ENCODE data around the gene ARL5C.
"Not testable (repeated sequence)": the region's sequence is repeated elsewhere in the genome, so short reads cannot be mapped to it uniquely, and the experiment has no call there.

Gene ARL5C

DNA sequence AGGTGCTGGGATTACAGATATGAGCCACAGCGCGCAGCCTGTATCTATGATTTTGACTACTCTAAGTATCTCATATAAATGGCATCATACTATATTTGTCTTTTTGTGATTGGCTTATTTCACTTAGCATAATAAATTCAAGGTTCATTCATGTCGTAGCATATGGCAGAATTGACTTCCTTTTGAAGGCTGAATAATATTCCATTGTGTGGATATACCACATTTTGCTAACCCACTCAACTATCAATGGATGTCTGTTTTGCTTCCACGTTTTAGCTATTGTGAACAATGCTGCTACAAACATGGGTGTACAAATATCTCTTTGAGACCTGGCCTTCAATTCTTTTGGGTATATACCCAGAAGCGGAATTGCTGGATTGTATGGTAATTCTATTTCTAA, 24.7 kb downstream of the ARL5C start:
- DNase-seq (ENCODE audit: low spot score): no peak

GRCh38 chr17:39139561-39139960, 26.4 kb downstream of the ARL5C start:
- DNase-seq (ENCODE audit: low spot score): no peak

DNA sequence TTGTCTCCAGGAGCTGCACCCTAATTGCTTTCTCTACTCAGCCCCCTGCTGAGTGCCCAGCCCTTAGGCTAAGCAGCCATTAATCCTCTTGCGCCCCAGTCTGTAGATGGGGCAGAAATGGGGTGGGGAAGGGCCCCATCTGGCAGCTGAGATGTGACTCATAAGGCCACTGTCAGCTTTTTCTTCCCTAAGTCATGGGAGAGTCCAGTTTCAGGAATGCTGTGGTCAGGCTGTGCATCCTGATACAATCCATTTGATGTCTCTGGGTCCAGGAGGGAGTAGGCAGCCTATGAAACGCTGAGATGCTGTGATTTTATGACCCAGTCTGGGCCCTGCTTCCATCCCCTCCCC, 26.8 kb downstream of the ARL5C start:
- DNase-seq (ENCODE audit: low spot score): no peak

- DNase-seq (ENCODE audit: low spot score): no peak
Observed at GRCh38 chr17:39138431-39139160, 27.4 kb downstream of the ARL5C start.

DNA sequence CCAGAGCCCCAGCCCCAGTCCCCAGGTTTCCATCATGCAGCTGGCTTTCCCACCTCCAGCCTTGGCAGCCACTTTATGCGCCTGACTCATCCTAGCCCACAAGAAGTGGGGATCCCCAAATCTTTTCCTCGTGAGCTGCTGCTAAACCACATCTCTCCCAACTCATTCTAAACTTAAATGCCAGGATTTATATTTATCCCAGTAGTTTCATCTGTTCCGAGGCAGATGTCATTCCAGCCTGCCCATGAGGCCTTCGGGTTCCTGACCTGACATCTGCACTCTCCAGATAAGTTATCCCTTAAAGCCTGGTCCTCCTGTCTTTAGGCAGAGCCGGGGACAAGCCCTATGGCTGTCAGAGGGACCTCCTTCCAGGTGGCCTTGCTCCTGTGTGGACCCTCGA, 31.1 kb downstream of the ARL5C start:
- no peak for DNase-seq (ENCODE audit: low spot score)

- no peak for DNase-seq (ENCODE audit: low spot score)
Observed at GRCh38 chr17:39132192-39132610, 33.8 kb downstream of the ARL5C start.

- no peak for DNase-seq (ENCODE audit: low spot score)
Observed at GRCh38 chr17:39131616-39132015, 34.3 kb downstream of the ARL5C start.

DNA sequence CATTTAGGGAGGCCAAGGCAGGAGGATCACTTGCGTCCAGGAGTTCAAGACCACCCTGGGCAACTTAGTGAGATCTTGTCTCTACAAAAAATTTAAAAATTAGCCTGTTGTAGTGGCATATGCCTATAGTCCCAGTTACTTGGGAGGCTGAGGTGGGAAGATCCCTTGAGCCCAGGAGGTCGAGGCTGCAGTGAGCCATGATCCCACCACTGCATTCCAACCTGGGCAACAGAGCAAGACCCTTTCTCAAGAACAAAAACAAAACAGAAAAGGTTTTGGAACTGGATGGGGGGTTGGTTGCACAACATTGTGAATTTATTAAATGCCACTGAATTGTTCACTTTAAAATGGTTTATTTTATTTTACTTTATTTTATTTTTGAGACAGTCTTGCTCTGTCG, 35.8 kb downstream of the ARL5C start:
- no peak for DNase-seq (ENCODE audit: low spot score)

GRCh38 chr17:39129544-39129943, 36.4 kb downstream of the ARL5C start:
- DNase-seq (ENCODE audit: low spot score): not testable (repeated sequence)

DNA sequence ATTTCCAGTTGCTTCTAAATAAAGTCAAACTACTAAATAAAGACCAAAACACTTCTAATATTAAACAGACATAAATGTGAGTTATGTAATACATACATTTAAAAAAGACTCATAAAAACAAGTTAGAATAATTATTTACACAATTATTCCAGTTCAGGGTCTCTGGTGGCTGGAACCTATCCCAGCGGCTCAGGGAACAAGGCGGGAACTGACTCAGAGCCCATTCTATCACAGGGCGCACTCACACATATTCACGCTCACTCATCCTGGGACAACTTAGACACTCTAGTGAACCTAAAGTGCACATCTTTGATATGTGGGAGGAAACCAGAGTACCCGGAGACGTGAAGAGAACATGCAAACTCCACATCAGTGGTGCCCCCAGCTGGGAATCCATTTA, 39.5 kb downstream of the ARL5C start:
- DNase-seq (ENCODE audit: low spot score): no peak

- no peak for DNase-seq (ENCODE audit: low spot score)
Observed at GRCh38 chr17:39125143-39125875, 40.7 kb downstream of the ARL5C start.

DNA sequence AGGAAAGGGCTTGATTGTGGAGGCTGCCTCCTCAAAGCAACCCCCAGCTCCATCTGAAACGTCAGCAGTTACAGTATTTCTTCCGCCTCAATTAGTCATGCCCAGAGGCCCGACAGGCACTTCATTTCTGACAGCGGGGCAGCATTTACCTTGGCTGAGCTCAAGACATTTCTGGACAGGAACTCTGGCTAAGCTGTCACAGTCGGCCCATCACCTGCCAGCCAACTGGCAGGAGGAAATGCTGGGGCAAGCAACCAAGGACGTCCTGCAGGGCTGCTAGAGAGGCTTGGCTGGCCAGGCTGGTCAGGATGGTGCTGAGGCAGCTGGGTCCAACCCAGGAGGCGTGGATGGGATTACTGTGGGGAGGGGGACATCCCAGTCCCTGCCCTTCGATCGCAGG, 42.3 kb downstream of the ARL5C start:
- DNase-seq (ENCODE audit: low spot score): no peak

DNA sequence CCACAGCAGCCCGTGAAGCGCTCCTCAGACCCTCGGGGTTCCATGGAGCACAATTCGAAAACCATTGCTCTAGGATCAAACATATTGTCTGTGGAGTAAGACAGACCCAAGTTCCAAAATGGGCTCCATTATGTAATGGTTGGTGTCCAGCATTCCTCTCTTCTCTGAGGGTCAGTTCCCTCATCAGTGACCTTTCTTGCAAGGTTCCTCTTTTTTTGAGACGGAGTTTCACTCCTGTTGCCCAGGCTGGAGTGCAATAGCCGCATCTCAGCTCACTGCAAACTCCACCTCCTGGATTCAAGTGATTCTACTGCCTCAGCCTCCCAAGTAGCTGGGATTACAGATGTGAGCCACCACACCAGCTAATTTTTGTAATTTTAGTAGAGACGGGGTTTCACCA, 43.0 kb downstream of the ARL5C start:
- DNase-seq (ENCODE audit: low spot score): no peak

GRCh38 chr17:39121919-39122318, 44.0 kb downstream of the ARL5C start:
- not testable (repeated sequence) for DNase-seq (ENCODE audit: low spot score)

DNA sequence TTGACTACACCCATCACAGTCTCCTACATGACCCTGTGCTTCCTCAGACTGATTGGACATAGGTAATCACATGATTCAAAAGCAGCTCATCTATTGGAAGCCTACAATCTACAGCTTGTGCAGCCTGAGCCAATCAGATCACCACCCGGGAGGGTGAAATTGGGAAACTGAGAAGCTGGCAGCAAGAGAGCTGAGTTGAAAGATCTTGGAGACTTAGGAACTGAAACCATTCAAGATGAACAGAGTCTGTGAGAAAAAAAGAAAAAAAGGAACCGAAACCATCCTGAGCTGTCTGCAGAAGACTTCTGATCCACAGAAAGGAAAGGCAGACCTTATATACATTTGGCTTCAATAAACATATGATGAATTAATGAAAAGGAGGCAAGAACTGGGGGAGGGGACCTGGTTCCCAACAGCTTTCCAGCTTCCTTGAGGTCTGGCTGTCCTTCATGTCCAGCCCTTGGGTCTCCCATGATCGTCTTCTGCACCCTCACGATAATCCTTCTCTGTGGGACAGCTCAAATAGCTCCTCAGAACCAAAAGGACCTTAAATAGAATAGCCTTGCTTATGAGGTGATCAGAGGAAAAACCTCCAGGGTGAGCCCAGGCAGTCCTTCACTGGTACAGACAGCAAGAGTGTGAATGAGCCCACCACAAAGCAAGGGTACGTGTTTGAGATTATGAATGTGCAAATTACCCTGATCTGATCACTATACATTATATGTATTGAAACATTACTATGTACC, 47.1 kb downstream of the ARL5C start:
- no peak for DNase-seq (ENCODE audit: low spot score)

DNA sequence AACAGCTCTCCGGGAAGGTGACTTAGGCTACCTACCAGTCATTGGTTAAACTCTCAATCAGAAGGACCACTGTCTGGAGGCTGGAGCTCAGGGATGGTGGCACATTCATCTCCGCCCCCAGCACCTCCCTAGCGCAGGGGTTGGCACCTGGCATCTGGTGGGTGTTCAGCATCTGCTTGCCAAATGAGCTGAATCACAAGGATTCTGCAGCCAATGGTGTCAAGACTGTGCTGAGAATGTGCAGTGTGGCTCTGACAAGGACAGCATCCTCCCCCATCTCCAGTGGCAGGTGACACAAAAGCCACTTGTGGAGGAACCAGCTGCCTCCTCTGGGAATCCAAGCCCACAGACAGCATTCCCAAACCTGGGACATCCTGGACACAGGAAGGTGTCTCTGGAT, 49.7 kb downstream of the ARL5C start:
- no peak for DNase-seq (ENCODE audit: low spot score)

DNA sequence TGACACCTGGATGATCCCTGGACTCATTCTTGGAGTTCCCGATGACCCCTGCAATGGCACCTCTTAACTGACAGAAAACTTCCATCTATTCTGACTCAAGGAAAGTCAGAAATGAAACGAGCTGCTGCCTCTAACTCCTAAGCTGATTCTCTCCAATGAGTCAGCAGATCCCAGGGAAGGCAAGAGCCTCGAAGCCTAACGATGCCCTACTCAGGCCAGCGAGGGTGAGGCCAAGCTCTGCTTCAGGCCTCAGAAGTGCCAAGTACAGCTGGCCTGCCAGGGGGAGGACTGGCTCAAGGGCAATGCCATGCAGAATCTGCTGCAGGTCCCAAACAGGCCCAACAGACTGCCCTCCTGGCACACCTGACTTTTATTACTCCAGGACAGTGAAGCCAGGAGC, 50.8 kb downstream of the ARL5C start:
- no peak for DNase-seq (ENCODE audit: low spot score)

- DNase-seq (ENCODE audit: low spot score): no peak
Observed at GRCh38 chr17:39114723-39115122, 51.2 kb downstream of the ARL5C start.

DNA sequence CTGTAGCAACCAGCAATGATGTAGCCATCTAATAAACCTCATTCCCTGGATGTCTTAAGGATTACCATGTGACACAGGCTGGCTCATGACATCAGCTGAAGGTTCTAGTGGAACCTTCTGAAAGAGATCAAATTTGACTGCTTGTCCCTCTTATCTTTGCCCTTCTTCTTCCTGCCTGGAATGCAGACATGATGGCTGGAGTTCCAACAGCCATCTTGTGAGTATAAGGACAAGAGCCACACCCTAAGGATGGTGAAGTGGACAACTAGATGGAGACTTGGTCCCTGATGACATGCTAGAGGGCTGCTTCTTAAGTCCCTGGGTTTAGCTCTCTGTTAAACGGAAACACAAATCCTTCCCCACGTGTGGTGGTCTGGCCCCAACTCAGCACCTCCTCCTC, 52.1 kb downstream of the ARL5C start:
- no peak for DNase-seq (ENCODE audit: low spot score)

DNA sequence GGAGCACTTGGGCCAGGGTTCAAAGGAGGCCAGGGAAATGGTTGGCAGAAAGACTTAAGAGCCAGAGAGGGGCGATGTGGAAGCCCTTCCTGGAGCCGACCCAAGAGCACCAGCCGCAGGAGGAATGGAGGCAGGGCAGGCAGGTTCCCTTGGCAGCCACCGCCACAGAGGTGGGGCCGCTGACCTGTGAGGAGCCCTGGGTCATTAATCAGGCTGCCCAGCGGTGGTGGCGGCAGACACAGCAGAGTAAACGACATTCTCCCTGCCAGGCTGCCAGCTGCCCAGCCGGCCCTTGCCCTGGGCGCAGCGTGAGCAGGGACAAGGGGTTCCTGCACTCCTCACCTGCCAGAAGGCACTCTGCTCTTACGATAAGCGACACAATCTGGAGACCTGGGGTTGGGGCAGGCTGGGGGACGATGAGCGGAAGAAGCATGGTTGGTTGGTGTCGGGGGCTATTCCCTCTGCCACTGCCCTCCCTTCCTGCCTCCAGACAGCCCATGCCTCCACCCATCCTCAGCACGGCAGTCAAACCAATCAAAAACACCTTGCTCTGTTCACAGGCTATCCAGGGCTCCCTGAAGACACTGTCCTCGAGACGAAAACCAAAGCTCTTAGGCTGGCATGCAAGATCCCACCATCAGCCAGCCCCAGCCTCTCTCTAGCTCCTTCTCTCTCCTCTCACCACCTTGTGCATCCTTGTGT, 55.4 kb downstream of the ARL5C start:
- DNase-seq (ENCODE audit: low spot score): no peak

DNA sequence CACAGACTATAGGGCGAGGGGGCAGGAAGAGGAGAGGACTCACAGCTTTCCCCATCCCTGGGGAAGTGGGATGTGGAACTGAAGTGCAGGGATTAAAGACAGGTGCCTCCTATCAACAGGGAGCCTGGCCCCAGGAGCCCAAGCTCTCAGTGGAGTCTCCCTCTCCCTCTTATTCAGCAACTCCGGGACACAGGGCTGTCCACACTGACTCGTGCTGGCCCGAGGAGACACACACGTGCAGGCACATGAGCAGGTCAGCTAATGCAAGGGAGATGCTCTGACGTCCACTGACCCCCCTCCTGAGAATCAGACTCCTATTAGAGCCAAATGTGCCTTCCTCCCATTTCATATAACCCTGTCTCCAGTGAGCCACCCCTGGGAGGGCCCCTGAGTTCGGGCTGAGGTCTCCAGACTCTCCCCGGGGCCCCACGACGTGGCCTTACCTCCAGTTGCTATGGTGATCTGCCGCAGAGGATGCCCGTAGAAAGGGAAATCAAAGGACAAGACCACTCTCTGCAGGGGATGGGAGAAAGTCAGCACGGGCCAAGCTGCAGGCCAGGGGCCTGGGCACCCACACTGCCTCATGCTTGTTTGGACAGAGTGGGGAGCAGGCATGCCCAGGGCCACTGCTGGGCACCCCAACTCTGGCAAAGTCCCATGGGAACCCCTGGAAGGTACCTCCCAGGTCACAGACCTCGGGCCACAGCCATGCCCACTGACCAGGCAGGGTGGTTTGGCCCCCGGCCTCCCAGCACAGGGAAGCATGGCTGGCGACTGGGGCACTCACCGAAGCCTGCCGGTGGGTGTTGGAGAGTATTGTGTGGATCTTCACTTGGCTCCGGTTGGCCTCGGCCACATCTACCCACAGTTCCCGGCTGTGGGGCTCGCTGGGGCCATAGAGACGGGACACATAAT, 57.2 kb downstream of the ARL5C start:
- DNase-seq (ENCODE audit: low spot score): no peak
